H4 (cell line): ENCODE data around the gene PDYN. TPM values are rescaled to one million over a fixed set of nuclear protein-coding genes. Genes with fewer than 3 reads are reported as not detected.
A peak's percentile ranks its signal among the peaks of the same experiment; 100 is the strongest.

Experiments
- DNase-seq: peaks from one replicate; pipeline ENCODE4 v3.0.0-alpha.2; 2015; ENCODE audit warnings: low spot score
- total RNA-seq: library from RNA; depleted of rRNA; stranded (reverse); fragments of >200 nt; shearing (Covaris generic); gene quantifications from 2 replicates; pipeline ENCODE4 v1.2.3, GENCODE V29; 2014

Gene PDYN
- total RNA-seq, 1 experiment from 2014 or later, result not detected

- DNase-seq, result no peak
Measured at GRCh38 chr20:1994627-1995026, 769 bp upstream of the PDYN start.

- DNase-seq, result no peak
Measured at GRCh38 chr20:1992359-1993110, 1.3 kb downstream of the PDYN start.

- no peak for DNase-seq
Measured at GRCh38 chr20:1987826-1988225, 6.0 kb downstream of the PDYN start.

GRCh38 chr20:1983301-1983700 lies 10.6 kb downstream of the PDYN start:
- DNase-seq, result no peak

GRCh38 chr20:1982686-1983085 lies 11.2 kb downstream of the PDYN start:
- no peak for DNase-seq

- no peak for DNase-seq
Measured at GRCh38 chr20:1979106-1979778, 14.6 kb downstream of the PDYN start.

- DNase-seq, result no peak
Measured at GRCh38 chr20:1975291-1975690, 18.6 kb downstream of the PDYN start.

GRCh38 chr20:1973601-1974440 lies 20.0 kb downstream of the PDYN start:
- DNase-seq, result no peak

- no peak for DNase-seq
Measured at GRCh38 chr20:1971893-1972586, 21.8 kb downstream of the PDYN start.

- DNase-seq, result no peak
Measured at GRCh38 chr20:1968964-1969363, 24.9 kb downstream of the PDYN start.

- DNase-seq, result peak; percentile 59
Measured at GRCh38 chr20:1965520-1966351, 28.1 kb downstream of the PDYN start.

GRCh38 chr20:1964659-1965405 lies 29.0 kb downstream of the PDYN start:
- DNase-seq, result no peak

- no peak for DNase-seq
Measured at GRCh38 chr20:1964061-1964460, 29.8 kb downstream of the PDYN start.

GRCh38 chr20:1961374-1961773 lies 32.5 kb downstream of the PDYN start:
- DNase-seq, result no peak

GRCh38 chr20:1959156-1959555 lies 34.7 kb downstream of the PDYN start:
- no peak for DNase-seq

- DNase-seq, result no peak
Measured at GRCh38 chr20:1958426-1958825, 35.4 kb downstream of the PDYN start.

- DNase-seq, result no peak
Measured at GRCh38 chr20:1955217-1955616, 38.6 kb downstream of the PDYN start.

- DNase-seq, result no peak
Measured at GRCh38 chr20:1953621-1954020, 40.2 kb downstream of the PDYN start.

- DNase-seq, result no peak
Measured at GRCh38 chr20:1952737-1953530, 40.9 kb downstream of the PDYN start.
